Smooth muscle cell (in vitro differentiated cells): Measurements from ENCODE around the gene CRB3. TPM values are rescaled to one million over a fixed set of nuclear protein-coding genes. Genes with fewer than 3 reads are reported as not detected.

Experiments used
- DNase-seq: peaks from one replicate; lab custom pipeline; 2025; ENCODE audit not compliant: unreplicated experiment; lab: John Stamatoyannopoulos, UW
- H2AFZ ChIP-seq: fragments of 200-600 bp; sonication (generic); 2 replicates; pipeline ENCODE4 v1.6.0; 2016; ENCODE audit warnings: antibody characterized with exemption, low read depth, mild to moderate bottlenecking
- H3F3A ChIP-seq: fragments of 200-600 bp; sonication (generic); 2 replicates; pipeline ENCODE4 v1.6.0; 2017; ENCODE audit warnings: antibody characterized with exemption, low read depth
- H3K27ac ChIP-seq: fragments of 200-600 bp; sonication (generic); 2 replicates; pipeline ENCODE4 v1.5.1; 2016; ENCODE audit warnings: low read depth, mild to moderate bottlenecking
- H3K27me3 ChIP-seq: fragments of 200-600 bp; sonication (generic); 2 replicates; pipeline ENCODE4 v1.6.1; 2016; ENCODE audit warnings: low read depth, mild to moderate bottlenecking
- H3K36me3 ChIP-seq: fragments of 200-600 bp; sonication (generic); 2 replicates; pipeline ENCODE4 v1.5.1; 2016; ENCODE audit warnings: low read depth
- H3K4me1 ChIP-seq: fragments of 200-600 bp; sonication (generic); 2 replicates; pipeline ENCODE4 v1.5.1; 2016; ENCODE audit warnings: low read depth
- H3K4me2 ChIP-seq: fragments of 200-600 bp; sonication (generic); 2 replicates; pipeline ENCODE4 v1.6.0; 2016; ENCODE audit warnings: mild to moderate bottlenecking
- H3K4me3 ChIP-seq: fragments of 200-600 bp; sonication (generic); 2 replicates; pipeline ENCODE4 v1.5.1; 2016; ENCODE audit warnings: mild to moderate bottlenecking
- H3K79me2 ChIP-seq: fragments of 200-600 bp; sonication (generic); 2 replicates; pipeline ENCODE4 v1.6.0; 2016; ENCODE audit warnings: low read depth, mild to moderate bottlenecking
- H3K9ac ChIP-seq: fragments of 200-600 bp; sonication (generic); 2 replicates; pipeline ENCODE4 v1.6.0; 2016; ENCODE audit warnings: low read depth
- H3K9me3 ChIP-seq: fragments of 200-600 bp; sonication (generic); replicated peaks from 2 replicates; pipeline ENCODE4 v1.5.1; 2016; ENCODE audit warnings: low read depth
- H4K20me1 ChIP-seq: fragments of 200-600 bp; sonication (generic); 2 replicates; pipeline ENCODE4 v1.6.0; 2016; ENCODE audit warnings: low read depth
- CTCF ChIP-seq: fragments of 200-600 bp; sonication (generic); IDR thresholded peaks from 2 replicates; pipeline ENCODE4 v1.5.1; 2017; ENCODE audit warnings: borderline replicate concordance, mild to moderate bottlenecking, antibody characterized with exemption; ENCODE audit not compliant: insufficient read depth, poor library complexity, severe bottlenecking
- WGBS: methylation state at CpG from one replicate; pipeline ENCODE4 v1.1.7; 2016; ENCODE audit warnings: low lambda C conversion rate; 5-methylcytosine and 5-hydroxymethylcytosine counted together
- polyA plus RNA-seq: library from polyadenylated mRNA; unstranded; fragments of >200 nt; fragmentation: Nextera tagmentation; extraction: Ambion mirVana; gene quantifications from 2 replicates; pipeline ENCODE4 v1.2.1, GENCODE V29; 2016
- total RNA-seq: library from RNA; depleted of rRNA; stranded (reverse); fragments of >200 nt; gene quantifications from 2 replicates; pipeline ENCODE4 v1.2.3, GENCODE V29; 2014

Gene CRB3
- total and polyA plus RNA-seq, 2 experiments from 2014 or later: 2.5 to 4.0 TPM

GRCh38 chr19:6421075-6422014, 42.7 kb upstream of the CRB3 start:
- peaks cover 71% of the 10 kb centered on the region for H4K20me1 ChIP-seq

GRCh38 chr19:6423499-6424194, 40.4 kb upstream of the CRB3 start:
- Histone ChIP-seq H3K4me1 (peaks cover 11% of the 10 kb centered on the region), H3K36me3 (no peaks in the 10 kb centered on the region), H3K9ac (peak overlapping the region; percentile 89), H3K9me3 (no peaks in the 10 kb centered on the region), H3K27me3 (no peaks in the 10 kb centered on the region), H4K20me1 (peaks cover 55% of the 10 kb centered on the region), H3F3A (no peaks in the 10 kb centered on the region), H2AFZ (no peak overlapping the region), H3K79me2 (peaks cover 48% of the 10 kb centered on the region), H3K4me2 (peak overlapping the region; percentile 94), H3K4me3 (peak overlapping the region; percentile 94), H3K27ac (peak overlapping the region; percentile 42)
- TF ChIP-seq CTCF: no peak
- 2% methylated on average over 20 of the region's 20 CpGs for WGBS
- DNase-seq: peak; percentile 18

More at GRCh38 chr19:6421075-6422014, 42.7 kb upstream of the CRB3 start:
- Histone ChIP-seq H3K9me3 (no peaks in the 10 kb centered on the region), H3K4me2 (no peak overlapping the region), H2AFZ (no peak overlapping the region), H3K9ac (no peak overlapping the region), H3K4me3 (no peak overlapping the region), H3K36me3 (no peaks in the 10 kb centered on the region), H3K27ac (no peak overlapping the region), H3K4me1 (peaks cover 11% of the 10 kb centered on the region), H3K79me2 (peaks cover 48% of the 10 kb centered on the region), H3K27me3 (no peaks in the 10 kb centered on the region), H3F3A (no peaks in the 10 kb centered on the region)
- TF ChIP-seq CTCF: no peak
- no peak for DNase-seq
- WGBS: 94% methylated on average over 20 of the region's 20 CpGs

GRCh38 chr19:6424195-6424938, 39.7 kb upstream of the CRB3 start, which contains the start of gene KHSRP:
Gene KHSRP, minus strand, starts transcription at chr19:6424811. Its CDS starts 110 bp downstream, at chr19:6424701.
- Histone ChIP-seq H3K4me1 (peaks cover 11% of the 10 kb centered on the region), H2AFZ (no peak within 1 kb of the TSS), H3K9me3 (no peaks in the 10 kb centered on the region), H3K9ac (peak within 1 kb of the TSS; percentile 89), H4K20me1 (peaks cover 48% of the 10 kb centered on the region), H3K4me2 (peak within 1 kb of the TSS; percentile 94), H3F3A (no peaks in the 10 kb centered on the region), H3K4me3 (peak within 1 kb of the TSS; percentile 94), H3K36me3 (no peaks in the 10 kb centered on the region), H3K79me2 (peaks cover 48% of the 10 kb centered on the region), H3K27ac (peak within 1 kb of the TSS; percentile 42), H3K27me3 (no peaks in the 10 kb centered on the region)
- TF ChIP-seq CTCF: no peak
- DNase-seq: no peak
- 2% methylated on average over 31 of the region's 114 CpGs for WGBS
